H9 (cell line): ENCODE results near the gene CD209. TPM values are rescaled to one million over a fixed set of nuclear protein-coding genes. Genes with fewer than 3 reads are reported as not detected.

ENCODE experiments used
- DNase-seq: peaks from one replicate; pipeline ENCODE4 v3.0.0-alpha.2; 2017
- H2AFZ ChIP-seq: one replicate; pipeline ENCODE4 v1.6.1; 2013; ENCODE audit warnings: mild to moderate bottlenecking, low read length, control low read depth, moderate library complexity
- H2AK5ac ChIP-seq: 2 replicates; pipeline ENCODE4 v1.6.1; 2013; ENCODE audit warnings: low read length, control low read depth, mixed read lengths; ENCODE audit not compliant: insufficient read length
- H2BK120ac ChIP-seq: one replicate; pipeline ENCODE4 v1.6.1; 2013; ENCODE audit warnings: low read depth, mild to moderate bottlenecking, low read length, control low read depth, inconsistent platforms; ENCODE audit not compliant: poor library complexity, severe bottlenecking
- H2BK12ac ChIP-seq: 2 replicates; pipeline ENCODE4 v1.6.1; 2013; ENCODE audit warnings: low read length, control low read depth, mixed read lengths, low read depth; ENCODE audit not compliant: insufficient read length
- H2BK15ac ChIP-seq: 2 replicates; pipeline ENCODE4 v1.6.1; 2013; ENCODE audit warnings: low read depth, low read length, control low read depth
- H2BK20ac ChIP-seq: one replicate; pipeline ENCODE4 v1.6.1; 2013; ENCODE audit warnings: low read depth, mild to moderate bottlenecking, low read length, control low read depth, inconsistent platforms; ENCODE audit not compliant: poor library complexity, severe bottlenecking
- H2BK5ac ChIP-seq: 2 replicates; pipeline ENCODE4 v1.6.1; 2013; ENCODE audit warnings: low read length, control low read depth, mixed read lengths; ENCODE audit not compliant: insufficient read length
- H3K14ac ChIP-seq: 2 replicates; pipeline ENCODE4 v1.6.1; 2013; ENCODE audit warnings: low read length, control low read depth; ENCODE audit not compliant: insufficient read depth
- H3K18ac ChIP-seq: 2 replicates; pipeline ENCODE4 v1.6.1; 2013; ENCODE audit warnings: low read depth, mild to moderate bottlenecking, mixed read lengths, low read length, control low read depth; ENCODE audit not compliant: insufficient read length
- H3K23ac ChIP-seq: 2 replicates; pipeline ENCODE4 v1.6.1; 2013; ENCODE audit warnings: low read length, control low read depth, mixed read lengths, low read depth; ENCODE audit not compliant: insufficient read length
- H3K23me2 ChIP-seq: 2 replicates; pipeline ENCODE4 v1.6.1; 2013; ENCODE audit warnings: low read depth, mild to moderate bottlenecking, mixed read lengths, low read length, control low read depth; ENCODE audit not compliant: insufficient read length, poor library complexity, severe bottlenecking
- H3K27ac ChIP-seq: 2 replicates; pipeline ENCODE4 v1.5.1; 2013; ENCODE audit warnings: low read length, control low read depth, mixed read lengths, low read depth; ENCODE audit not compliant: insufficient read length
- H3K27me3 ChIP-seq: 2 replicates; pipeline ENCODE4 v1.6.1; 2013; ENCODE audit warnings: low read length, control low read depth, inconsistent platforms; ENCODE audit not compliant: insufficient read depth
- H3K4ac ChIP-seq: 2 replicates; pipeline ENCODE4 v1.6.1; 2013; ENCODE audit warnings: low read depth, mild to moderate bottlenecking, control low read depth, inconsistent platforms, low read length, moderate library complexity
- H3K4me1 ChIP-seq: 2 replicates; pipeline ENCODE4 v1.6.1; 2013; ENCODE audit warnings: low read length, control low read depth, inconsistent platforms; ENCODE audit not compliant: insufficient read depth
- H3K4me2 ChIP-seq: 2 replicates; pipeline ENCODE4 v1.6.1; 2013; ENCODE audit warnings: low read length, control low read depth, mixed read lengths; ENCODE audit not compliant: insufficient read length, insufficient read depth
- H3K56ac ChIP-seq: 2 replicates; pipeline ENCODE4 v1.6.1; 2013; ENCODE audit warnings: low read depth, mild to moderate bottlenecking, mixed read lengths, low read length, control low read depth; ENCODE audit not compliant: insufficient read length
- H3K79me1 ChIP-seq: 2 replicates; pipeline ENCODE4 v1.6.1; 2013; ENCODE audit warnings: low read depth, mild to moderate bottlenecking, moderate library complexity, low read length, control low read depth, inconsistent platforms; ENCODE audit not compliant: insufficient read depth, poor library complexity, severe bottlenecking
- H3K79me2 ChIP-seq: 2 replicates; pipeline ENCODE4 v1.6.1; 2013; ENCODE audit warnings: low read length, control low read depth, inconsistent platforms; ENCODE audit not compliant: insufficient read depth
- H3K9ac ChIP-seq: 2 replicates; pipeline ENCODE4 v1.6.1; 2013; ENCODE audit warnings: low read length, control low read depth, mixed read lengths; ENCODE audit not compliant: insufficient read length; ENCODE audit errors: extremely low read depth
- H3K9me3 ChIP-seq: one replicate; pipeline ENCODE4 v1.6.1; 2013; ENCODE audit warnings: low read depth, low read length, inconsistent platforms; ENCODE audit not compliant: control insufficient read depth
- H3T11ph ChIP-seq: one replicate; pipeline ENCODE4 v1.6.1; 2013; ENCODE audit warnings: mild to moderate bottlenecking, low read length, control low read depth, inconsistent platforms
- H4K20me1 ChIP-seq: one replicate; pipeline ENCODE4 v1.6.1; 2013; ENCODE audit not compliant: control insufficient read depth, insufficient read length, insufficient read depth
- H4K5ac ChIP-seq: 2 replicates; pipeline ENCODE4 v1.6.1; 2013; ENCODE audit warnings: low read depth, mild to moderate bottlenecking, mixed read lengths, low read length, control low read depth; ENCODE audit not compliant: insufficient read length
- H4K8ac ChIP-seq: replicated peaks from 2 replicates; pipeline ENCODE4 v1.6.1; 2013; ENCODE audit warnings: low read length, control low read depth, mixed read lengths, low read depth; ENCODE audit not compliant: insufficient read length
- H4K91ac ChIP-seq: 2 replicates; pipeline ENCODE4 v1.6.1; 2013; ENCODE audit warnings: low read depth, mild to moderate bottlenecking, moderate library complexity, mixed read lengths, low read length, control low read depth; ENCODE audit not compliant: insufficient read length
- H3K27ac Mint-ChIP-seq, 3 experiments: 2 replicates in 2 of 3; 3 replicates in 1 of 3; pipeline ENCODE4 v1.8.0; 2020 to 2021; ENCODE audit warnings: mixed read lengths in 3 of 3, mild to moderate bottlenecking in 1 of 3, moderate library complexity in 1 of 3
- H3K27me3 Mint-ChIP-seq: 2 replicates; pipeline ENCODE4 v1.8.0; 2021; ENCODE audit warnings: low read depth, mild to moderate bottlenecking, moderate library complexity, mixed read lengths
- H3K36me3 Mint-ChIP-seq, 3 experiments: 2 replicates in 2 of 3; 3 replicates in 1 of 3; pipeline ENCODE4 v1.8.0; 2020 to 2021; ENCODE audit warnings: low read depth in 3 of 3, mixed read lengths in 3 of 3; ENCODE audit not compliant: insufficient read depth in 1 of 3
- H3K4me1 Mint-ChIP-seq, 2 experiments: 2 replicates each; pipeline ENCODE4 v1.8.0; 2020; ENCODE audit warnings: mixed read lengths in 2 of 2
- H3K4me3 Mint-ChIP-seq, 2 experiments: 2 replicates in 1 of 2; 3 replicates in 1 of 2; pipeline ENCODE4 v1.8.0; 2020 to 2021; ENCODE audit warnings: mild to moderate bottlenecking in 2 of 2, mixed read lengths in 2 of 2, moderate library complexity in 1 of 2
- H3K9me3 Mint-ChIP-seq, 2 experiments: 2 replicates in 1 of 2; 3 replicates in 1 of 2; pipeline ENCODE4 v1.8.0; 2020; ENCODE audit warnings: mild to moderate bottlenecking in 2 of 2, mixed read lengths in 2 of 2, moderate library complexity in 1 of 2
- WGBS: extraction: QIAGEN DNeasy Blood & Tissue Kit; methylation state at CpG from one replicate; pipeline ENCODE4 v1.1.7; 2013; ENCODE audit warnings: missing lambda C conversion rate, low lambda C conversion rate, mixed read lengths; ENCODE audit not compliant: insufficient read length; ENCODE audit errors: extremely low coverage; 5-methylcytosine and 5-hydroxymethylcytosine counted together
- total RNA-seq: library from RNA; stranded (reverse); gene quantifications from 2 replicates; pipeline ENCODE4 v1.2.1, GENCODE V29; 2021
- TF ChIP-seq, protein P1 (sequence below): fragments of 200-600 bp; sonication (generic); conservative IDR thresholded peaks from 3 replicates; pipeline ENCODE4 v1.8.0; 2021; ENCODE audit warnings: antibody characterized with exemption, mild to moderate bottlenecking

Gene CD209
- total RNA-seq, 1 experiment from 2014 or later: not detected

DNA sequence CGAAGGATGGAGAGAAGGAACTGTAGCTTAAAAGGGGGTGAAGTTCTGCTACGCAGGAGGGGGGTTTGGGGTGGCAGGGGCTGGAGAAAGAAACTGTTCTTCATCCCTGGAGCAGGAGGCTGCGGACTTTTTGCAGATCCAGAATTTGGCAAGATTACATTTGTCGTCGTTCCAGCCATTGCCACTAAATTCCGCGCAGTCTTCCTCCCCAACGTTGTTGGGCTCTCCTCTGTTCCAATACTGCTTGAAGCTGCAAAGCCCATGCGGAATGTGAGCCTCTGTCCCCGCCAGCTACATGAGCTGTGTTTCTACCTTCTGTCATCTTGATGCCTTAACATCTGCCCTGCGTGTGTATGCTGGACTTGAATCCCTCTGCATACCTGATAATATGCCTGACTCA is 4.3 kb downstream of the CD209 start:
- no peak overlapping the region for H4K8ac ChIP-seq
- H3K4me1 ChIP-seq: peaks cover 9% of the 10 kb centered on the region; the same call in 1 of the 2 replicates

More for the DNA sequence above, 4.3 kb downstream of the CD209 start:
- Histone ChIP-seq H3K79me2 (no peaks in the 10 kb centered on the region), H3K27ac (no peak overlapping the region), H2BK5ac (no peak overlapping the region), H3K79me1 (no peaks in the 10 kb centered on the region), H4K91ac (no peak overlapping the region), H3K4me2 (no peak overlapping the region), H3K18ac (no peak overlapping the region), H3K9ac (no peak overlapping the region), H3K27me3 (no peaks in the 10 kb centered on the region), H3K14ac (no peak overlapping the region), H2BK120ac (no peak overlapping the region), H3T11ph (no peak overlapping the region), H4K20me1 (no peaks in the 10 kb centered on the region), H2BK20ac (no peak overlapping the region), H2AFZ (no peak overlapping the region), H3K23ac (no peak overlapping the region), H2AK5ac (no peak overlapping the region), H3K9me3 (no peaks in the 10 kb centered on the region), H2BK12ac (no peak overlapping the region), H4K5ac (no peak overlapping the region), H3K23me2 (no peaks in the 10 kb centered on the region), H2BK15ac (no peak overlapping the region), H3K4ac (no peak overlapping the region), H3K56ac (no peak overlapping the region)
- H3K27ac Mint-ChIP-seq: no peak overlapping the region
- WGBS: no CpG with 5 or more reads among the region's 11 CpGs
- H3K36me3 Mint-ChIP-seq: peaks cover 0 to 2% (median 0%) of the 10 kb centered on the region in 3 experiments; a peak in 3 of 7 replicates
- peaks cover 43% of the 10 kb centered on the region for H3K27me3 Mint-ChIP-seq
- H3K4me3 Mint-ChIP-seq: no peak overlapping the region
- H3K4me1 Mint-ChIP-seq: peaks cover 15 to 20% of the 10 kb centered on the region in 2 experiments
- no peak for DNase-seq
- peaks cover 1 to 2% of the 10 kb centered on the region in 2 experiments; a peak in 3 of 5 replicates for H3K9me3 Mint-ChIP-seq
- TF ChIP-seq, protein P1, sequence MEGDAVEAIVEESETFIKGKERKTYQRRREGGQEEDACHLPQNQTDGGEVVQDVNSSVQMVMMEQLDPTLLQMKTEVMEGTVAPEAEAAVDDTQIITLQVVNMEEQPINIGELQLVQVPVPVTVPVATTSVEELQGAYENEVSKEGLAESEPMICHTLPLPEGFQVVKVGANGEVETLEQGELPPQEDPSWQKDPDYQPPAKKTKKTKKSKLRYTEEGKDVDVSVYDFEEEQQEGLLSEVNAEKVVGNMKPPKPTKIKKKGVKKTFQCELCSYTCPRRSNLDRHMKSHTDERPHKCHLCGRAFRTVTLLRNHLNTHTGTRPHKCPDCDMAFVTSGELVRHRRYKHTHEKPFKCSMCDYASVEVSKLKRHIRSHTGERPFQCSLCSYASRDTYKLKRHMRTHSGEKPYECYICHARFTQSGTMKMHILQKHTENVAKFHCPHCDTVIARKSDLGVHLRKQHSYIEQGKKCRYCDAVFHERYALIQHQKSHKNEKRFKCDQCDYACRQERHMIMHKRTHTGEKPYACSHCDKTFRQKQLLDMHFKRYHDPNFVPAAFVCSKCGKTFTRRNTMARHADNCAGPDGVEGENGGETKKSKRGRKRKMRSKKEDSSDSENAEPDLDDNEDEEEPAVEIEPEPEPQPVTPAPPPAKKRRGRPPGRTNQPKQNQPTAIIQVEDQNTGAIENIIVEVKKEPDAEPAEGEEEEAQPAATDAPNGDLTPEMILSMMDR: no peak
